Measurements from ENCODE around the gene CACTIN.

DNA sequence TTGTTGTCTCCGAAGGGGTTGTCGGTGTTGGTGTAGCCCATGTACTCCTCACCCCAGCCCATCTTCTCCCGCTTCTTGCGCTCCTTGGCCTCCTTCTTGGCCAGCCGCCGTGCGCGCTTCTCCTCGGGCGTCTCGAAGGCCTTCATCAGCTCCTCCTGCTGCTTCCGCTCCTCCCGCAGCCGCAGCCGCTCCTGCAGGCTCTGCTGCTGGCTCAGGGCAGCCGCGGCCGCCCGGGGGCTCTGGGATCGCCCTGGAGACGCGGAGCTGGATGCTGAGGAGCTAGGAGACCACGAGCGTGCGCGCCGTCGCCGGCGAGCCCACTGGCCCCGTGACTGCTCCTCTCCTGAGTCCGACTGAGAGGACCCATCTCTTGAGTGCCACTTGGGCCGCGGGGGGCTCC lies 2.9 kb downstream of the CACTIN start:
- TF ChIP-seq, protein P1, sequence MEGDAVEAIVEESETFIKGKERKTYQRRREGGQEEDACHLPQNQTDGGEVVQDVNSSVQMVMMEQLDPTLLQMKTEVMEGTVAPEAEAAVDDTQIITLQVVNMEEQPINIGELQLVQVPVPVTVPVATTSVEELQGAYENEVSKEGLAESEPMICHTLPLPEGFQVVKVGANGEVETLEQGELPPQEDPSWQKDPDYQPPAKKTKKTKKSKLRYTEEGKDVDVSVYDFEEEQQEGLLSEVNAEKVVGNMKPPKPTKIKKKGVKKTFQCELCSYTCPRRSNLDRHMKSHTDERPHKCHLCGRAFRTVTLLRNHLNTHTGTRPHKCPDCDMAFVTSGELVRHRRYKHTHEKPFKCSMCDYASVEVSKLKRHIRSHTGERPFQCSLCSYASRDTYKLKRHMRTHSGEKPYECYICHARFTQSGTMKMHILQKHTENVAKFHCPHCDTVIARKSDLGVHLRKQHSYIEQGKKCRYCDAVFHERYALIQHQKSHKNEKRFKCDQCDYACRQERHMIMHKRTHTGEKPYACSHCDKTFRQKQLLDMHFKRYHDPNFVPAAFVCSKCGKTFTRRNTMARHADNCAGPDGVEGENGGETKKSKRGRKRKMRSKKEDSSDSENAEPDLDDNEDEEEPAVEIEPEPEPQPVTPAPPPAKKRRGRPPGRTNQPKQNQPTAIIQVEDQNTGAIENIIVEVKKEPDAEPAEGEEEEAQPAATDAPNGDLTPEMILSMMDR (IDR thresholded peaks at IDR 0.05), result no peak
- TF ChIP-seq EP300 (IDR thresholded peaks at IDR 0.05), result no peak
- TF ChIP-seq POLR2A (IDR thresholded peaks at IDR 0.05), result no peak
- no peak for TF ChIP-seq POLR2AphosphoS5 (IDR thresholded peaks at IDR 0.05)

Data from sigmoid colon (tissue), 4 donors.